Gastroesophageal sphincter (tissue), 3 donors: ENCODE measurements around the gene DDIAS.

ENCODE experiments used
- POLR2A ChIP-seq, 2 donors: fragments of 450-650 bp; IDR thresholded peaks; one replicate each; pipeline ENCODE4 v1.6.1; 2017; ENCODE audit warnings: antibody characterized with exemption in 2 of 2, mild to moderate bottlenecking in 2 of 2, moderate library complexity in 1 of 2
- POLR2AphosphoS5 ChIP-seq: sonication (generic); formaldehyde crosslinking; IDR thresholded peaks from one replicate; pipeline ENCODE4 v1.6.1; 2017; ENCODE audit warnings: antibody characterized with exemption
- TF ChIP-seq, protein P1 (sequence below), 4 experiments: fragments of 200-600 bp in 2 of 4; fragments of 450-650 bp in 2 of 4; sonication (generic) in 1 of 4; IDR thresholded peaks; one replicate each; pipeline ENCODE4 v1.5.1; 2017 to 2019; ENCODE audit warnings: antibody characterized with exemption in 4 of 4, mild to moderate bottlenecking in 2 of 4, moderate library complexity in 2 of 4

DNA sequence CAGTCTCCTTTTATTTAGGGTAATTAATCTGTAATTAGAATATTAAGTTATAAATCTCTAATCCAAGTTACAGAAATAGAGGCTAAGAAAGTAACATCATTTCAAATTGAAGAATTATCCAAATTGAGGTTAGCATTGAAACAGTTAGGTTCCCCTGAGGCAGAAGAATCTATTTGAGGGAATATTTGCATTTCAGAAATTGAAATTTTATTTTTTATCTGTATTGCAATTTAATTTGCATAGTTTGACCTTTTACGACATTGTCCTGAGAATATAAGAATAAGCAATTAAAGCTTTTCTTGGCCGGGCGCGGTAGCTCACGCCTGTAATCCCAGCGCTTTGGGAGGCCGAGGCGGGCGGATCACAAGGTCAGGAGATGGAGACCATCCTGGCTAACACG lies 27.6 kb downstream of the DDIAS start:
- TF ChIP-seq, protein P1, sequence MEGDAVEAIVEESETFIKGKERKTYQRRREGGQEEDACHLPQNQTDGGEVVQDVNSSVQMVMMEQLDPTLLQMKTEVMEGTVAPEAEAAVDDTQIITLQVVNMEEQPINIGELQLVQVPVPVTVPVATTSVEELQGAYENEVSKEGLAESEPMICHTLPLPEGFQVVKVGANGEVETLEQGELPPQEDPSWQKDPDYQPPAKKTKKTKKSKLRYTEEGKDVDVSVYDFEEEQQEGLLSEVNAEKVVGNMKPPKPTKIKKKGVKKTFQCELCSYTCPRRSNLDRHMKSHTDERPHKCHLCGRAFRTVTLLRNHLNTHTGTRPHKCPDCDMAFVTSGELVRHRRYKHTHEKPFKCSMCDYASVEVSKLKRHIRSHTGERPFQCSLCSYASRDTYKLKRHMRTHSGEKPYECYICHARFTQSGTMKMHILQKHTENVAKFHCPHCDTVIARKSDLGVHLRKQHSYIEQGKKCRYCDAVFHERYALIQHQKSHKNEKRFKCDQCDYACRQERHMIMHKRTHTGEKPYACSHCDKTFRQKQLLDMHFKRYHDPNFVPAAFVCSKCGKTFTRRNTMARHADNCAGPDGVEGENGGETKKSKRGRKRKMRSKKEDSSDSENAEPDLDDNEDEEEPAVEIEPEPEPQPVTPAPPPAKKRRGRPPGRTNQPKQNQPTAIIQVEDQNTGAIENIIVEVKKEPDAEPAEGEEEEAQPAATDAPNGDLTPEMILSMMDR (IDR thresholded peaks at IDR 0.05) = no peak
- TF ChIP-seq POLR2AphosphoS5 (no peak), POLR2A (IDR thresholded peaks at IDR 0.05) (no peak)
